IPS-20b (cell line): Measurements from ENCODE around the gene TRPM6.

Source experiments
- H3K27ac ChIP-seq: one replicate; pipeline ENCODE4 v1.5.1; 2013; ENCODE audit warnings: low read length
- H3K27me3 ChIP-seq: 2 replicates; pipeline ENCODE4 v1.6.1; 2013; ENCODE audit warnings: mild to moderate bottlenecking, low read length, inconsistent platforms; ENCODE audit not compliant: insufficient read depth
- H3K36me3 ChIP-seq: 2 replicates; pipeline ENCODE4 v1.6.1; 2013; ENCODE audit warnings: low read depth, mild to moderate bottlenecking, inconsistent platforms, low read length, moderate library complexity; ENCODE audit not compliant: insufficient read depth
- H3K4me1 ChIP-seq: 2 replicates; pipeline ENCODE4 v1.6.1; 2013; ENCODE audit warnings: mild to moderate bottlenecking, control low read depth, inconsistent platforms, low read length, moderate library complexity; ENCODE audit not compliant: insufficient read depth
- H3K4me3 ChIP-seq: 2 replicates; pipeline ENCODE4 v1.5.1; 2013; ENCODE audit warnings: mild to moderate bottlenecking, low read length, inconsistent platforms
- H3K9ac ChIP-seq: 2 replicates; pipeline ENCODE4 v1.6.1; 2013; ENCODE audit warnings: low read depth, mild to moderate bottlenecking, inconsistent platforms, low read length, moderate library complexity
- H3K9me3 ChIP-seq: 2 replicates; pipeline ENCODE4 v1.6.1; 2013; ENCODE audit warnings: mild to moderate bottlenecking, low read depth, low read length, inconsistent platforms; ENCODE audit not compliant: insufficient read depth

The TRPM6 gene

GRCh38 chr9:74765481-74765971 lies 122.2 kb downstream of the TRPM6 start:
- Histone ChIP-seq H3K9ac (no peak overlapping the region), H3K4me1 (no peaks in the 10 kb centered on the region), H3K9me3 (no peaks in the 10 kb centered on the region), H3K36me3 (no peaks in the 10 kb centered on the region), H3K27me3 (no peaks in the 10 kb centered on the region), H3K4me3 (no peak overlapping the region), H3K27ac (no peak overlapping the region)

GRCh38 chr9:74762950-74763349 lies 124.8 kb downstream of the TRPM6 start:
- no peak overlapping the region for H3K27ac ChIP-seq
- no peaks in the 10 kb centered on the region for H3K27me3 ChIP-seq
- no peaks in the 10 kb centered on the region for H3K9me3 ChIP-seq
- no peaks in the 10 kb centered on the region for H3K4me1 ChIP-seq
- no peak overlapping the region for H3K4me3 ChIP-seq
- H3K9ac ChIP-seq: no peak overlapping the region
- no peaks in the 10 kb centered on the region for H3K36me3 ChIP-seq

- Histone ChIP-seq H3K4me3 (no peak overlapping the region), H3K9me3 (no peaks in the 10 kb centered on the region), H3K4me1 (no peaks in the 10 kb centered on the region), H3K27me3 (no peaks in the 10 kb centered on the region), H3K36me3 (no peaks in the 10 kb centered on the region), H3K9ac (no peak overlapping the region), H3K27ac (no peak overlapping the region)
Observed at GRCh38 chr9:74760031-74760700, 127.6 kb downstream of the TRPM6 start.

GRCh38 chr9:74755999-74756398 lies 131.7 kb downstream of the TRPM6 start:
- Histone ChIP-seq H3K27ac (no peak overlapping the region), H3K9me3 (no peaks in the 10 kb centered on the region), H3K27me3 (no peaks in the 10 kb centered on the region), H3K36me3 (no peaks in the 10 kb centered on the region), H3K9ac (no peak overlapping the region), H3K4me3 (no peak overlapping the region), H3K4me1 (no peaks in the 10 kb centered on the region)

- H3K4me1 ChIP-seq: no peaks in the 10 kb centered on the region
- H3K36me3 ChIP-seq: no peaks in the 10 kb centered on the region
- no peak overlapping the region for H3K27ac ChIP-seq
- H3K27me3 ChIP-seq: no peaks in the 10 kb centered on the region
- H3K4me3 ChIP-seq: no peak overlapping the region
- no peaks in the 10 kb centered on the region for H3K9me3 ChIP-seq
- no peak overlapping the region for H3K9ac ChIP-seq
Observed at GRCh38 chr9:74755355-74755754, 132.4 kb downstream of the TRPM6 start.

- no peaks in the 10 kb centered on the region for H3K36me3 ChIP-seq
- no peak overlapping the region for H3K4me3 ChIP-seq
- no peaks in the 10 kb centered on the region for H3K9me3 ChIP-seq
- H3K4me1 ChIP-seq: no peaks in the 10 kb centered on the region
- no peak overlapping the region for H3K9ac ChIP-seq
- no peaks in the 10 kb centered on the region for H3K27me3 ChIP-seq
- H3K27ac ChIP-seq: no peak overlapping the region
Observed at GRCh38 chr9:74753650-74754049, 134.1 kb downstream of the TRPM6 start.

- Histone ChIP-seq H3K36me3 (no peaks in the 10 kb centered on the region), H3K9ac (no peak overlapping the region)
Observed at GRCh38 chr9:74748966-74749365, 138.8 kb downstream of the TRPM6 start.

GRCh38 chr9:74742792-74743730 lies 144.7 kb downstream of the TRPM6 start:
- H3K27me3 ChIP-seq: no peaks in the 10 kb centered on the region
- no peak overlapping the region for H3K27ac ChIP-seq
- H3K4me3 ChIP-seq: no peak overlapping the region
- H3K9ac ChIP-seq: no peak overlapping the region
- no peaks in the 10 kb centered on the region for H3K9me3 ChIP-seq
- H3K4me1 ChIP-seq: no peaks in the 10 kb centered on the region
- no peaks in the 10 kb centered on the region for H3K36me3 ChIP-seq

More at GRCh38 chr9:74748966-74749365, 138.8 kb downstream of the TRPM6 start:
- Histone ChIP-seq H3K9me3 (no peaks in the 10 kb centered on the region), H3K4me1 (no peaks in the 10 kb centered on the region), H3K4me3 (no peak overlapping the region), H3K27me3 (no peaks in the 10 kb centered on the region), H3K27ac (no peak overlapping the region)

GRCh38 chr9:74742191-74742790 lies 145.4 kb downstream of the TRPM6 start:
- Histone ChIP-seq H3K27me3 (no peaks in the 10 kb centered on the region), H3K9me3 (no peaks in the 10 kb centered on the region), H3K27ac (no peak overlapping the region), H3K9ac (no peak overlapping the region), H3K4me1 (no peaks in the 10 kb centered on the region), H3K36me3 (no peaks in the 10 kb centered on the region), H3K4me3 (no peak overlapping the region)

GRCh38 chr9:74736646-74737045 lies 151.1 kb downstream of the TRPM6 start:
- H3K36me3 ChIP-seq: no peaks in the 10 kb centered on the region
- H3K9ac ChIP-seq: no peak overlapping the region
- H3K9me3 ChIP-seq: no peaks in the 10 kb centered on the region
- H3K27me3 ChIP-seq: no peaks in the 10 kb centered on the region
- no peak overlapping the region for H3K4me3 ChIP-seq
- H3K27ac ChIP-seq: no peak overlapping the region
- peaks cover 4% of the 10 kb centered on the region; the same call in 1 of the 2 replicates for H3K4me1 ChIP-seq

- Histone ChIP-seq H3K4me1 (peaks cover 4% of the 10 kb centered on the region; the same call in 1 of the 2 replicates), H3K9me3 (no peaks in the 10 kb centered on the region), H3K27ac (no peak overlapping the region), H3K27me3 (no peaks in the 10 kb centered on the region), H3K9ac (no peak overlapping the region), H3K4me3 (no peak overlapping the region), H3K36me3 (no peaks in the 10 kb centered on the region)
Observed at GRCh38 chr9:74735761-74736160, 152.0 kb downstream of the TRPM6 start.
